ENCODE measurements around the gene RNF208. TPM values are rescaled to one million over a fixed set of nuclear protein-coding genes. Genes with fewer than 3 reads are reported as not detected.

Gene RNF208
- total RNA-seq, 2 donors from 2014 or later, result 10.5 to 15.6 TPM

GRCh38 chr9:137227054-137227852 is 5.2 kb upstream of the RNF208 start, which contains the start of gene RNF224:
Gene RNF224 (plus strand): TSS chr9:137227502. CDS start chr9:137228336, 834 bp downstream.
- Mint-ChIP-seq H3K4me3 (no peak within 1 kb of the TSS), H3K9me3 (no peaks in the 10 kb centered on the region), H3K27ac (peak within 1 kb of the TSS; percentile 81), H3K4me1 (peaks cover 2% of the 10 kb centered on the region), H3K36me3 (ENCODE audit: low read depth) (no peaks in the 10 kb centered on the region), H3K27me3 (ENCODE audit: insufficient read depth) (no peaks in the 10 kb centered on the region)
- no peaks in the 10 kb centered on the region for H3K27me3 ChIP-seq (ENCODE audit: control insufficient read depth, insufficient read depth, low read length, poor library complexity, severe bottlenecking)
- H3K4me1 ChIP-seq (ENCODE audit: control insufficient read depth, insufficient read depth, low read length), result no peaks in the 10 kb centered on the region
- no peak within 1 kb of the TSS for H3K27ac ChIP-seq (ENCODE audit: low read depth, low read length)
- TF ChIP-seq, protein P1, sequence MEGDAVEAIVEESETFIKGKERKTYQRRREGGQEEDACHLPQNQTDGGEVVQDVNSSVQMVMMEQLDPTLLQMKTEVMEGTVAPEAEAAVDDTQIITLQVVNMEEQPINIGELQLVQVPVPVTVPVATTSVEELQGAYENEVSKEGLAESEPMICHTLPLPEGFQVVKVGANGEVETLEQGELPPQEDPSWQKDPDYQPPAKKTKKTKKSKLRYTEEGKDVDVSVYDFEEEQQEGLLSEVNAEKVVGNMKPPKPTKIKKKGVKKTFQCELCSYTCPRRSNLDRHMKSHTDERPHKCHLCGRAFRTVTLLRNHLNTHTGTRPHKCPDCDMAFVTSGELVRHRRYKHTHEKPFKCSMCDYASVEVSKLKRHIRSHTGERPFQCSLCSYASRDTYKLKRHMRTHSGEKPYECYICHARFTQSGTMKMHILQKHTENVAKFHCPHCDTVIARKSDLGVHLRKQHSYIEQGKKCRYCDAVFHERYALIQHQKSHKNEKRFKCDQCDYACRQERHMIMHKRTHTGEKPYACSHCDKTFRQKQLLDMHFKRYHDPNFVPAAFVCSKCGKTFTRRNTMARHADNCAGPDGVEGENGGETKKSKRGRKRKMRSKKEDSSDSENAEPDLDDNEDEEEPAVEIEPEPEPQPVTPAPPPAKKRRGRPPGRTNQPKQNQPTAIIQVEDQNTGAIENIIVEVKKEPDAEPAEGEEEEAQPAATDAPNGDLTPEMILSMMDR (conservative IDR thresholded peaks at IDR 0.05), result peak; percentile 96
- H3K9me3 ChIP-seq (ENCODE audit: control insufficient read depth, low read length), result no peaks in the 10 kb centered on the region
- no peak within 1 kb of the TSS for H3K9ac ChIP-seq (ENCODE audit: extremely low read depth, low read length, poor library complexity, severe bottlenecking)
- peak; percentile 96 for DNase-seq
- no peaks in the 10 kb centered on the region for H3K36me3 ChIP-seq (ENCODE audit: control insufficient read depth, insufficient read depth, low read length)
- 60 to 62% methylated on average over 22 to 25 of the region's 25 CpGs for WGBS, 2 experiments (ENCODE audit: insufficient coverage in 1 of 2, insufficient read length in 1 of 2)
- H3K4me3 ChIP-seq (ENCODE audit: low read length), result no peak within 1 kb of the TSS

DNA sequence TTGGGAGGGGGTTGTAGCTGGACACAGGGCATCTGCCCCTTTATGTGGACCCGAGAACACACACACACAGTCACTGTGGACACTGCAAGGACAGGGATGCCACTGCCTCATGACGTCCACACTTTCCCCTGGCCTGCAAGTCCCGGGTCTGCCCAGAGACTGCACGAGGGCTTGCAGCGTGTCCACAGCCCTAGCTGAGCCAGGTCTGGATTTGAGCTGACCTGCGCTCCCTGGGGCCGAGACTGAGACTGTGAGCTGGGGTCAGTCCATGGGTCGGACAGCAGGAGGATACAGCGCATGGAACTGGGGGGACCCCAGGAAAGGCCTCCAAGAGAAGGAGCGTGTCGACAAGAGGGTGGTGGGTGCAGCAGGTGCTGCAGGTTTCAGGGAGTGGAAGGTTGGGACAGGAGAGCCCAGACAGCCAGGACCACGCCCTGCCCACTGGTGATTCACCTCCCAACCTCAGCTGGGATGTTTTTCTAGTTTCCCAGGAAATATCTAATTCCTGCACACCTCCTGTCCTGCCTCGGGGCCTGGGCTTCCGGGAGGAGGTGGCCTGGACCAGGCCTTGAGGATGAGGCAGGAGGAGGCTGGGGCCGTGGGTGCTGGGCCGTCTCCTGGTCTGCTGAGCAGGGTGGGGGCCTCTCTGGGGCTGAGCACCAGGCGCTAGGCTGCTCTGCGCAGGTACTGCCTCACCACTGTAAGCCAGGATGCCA is 4.5 kb upstream of the RNF208 start:
- Histone ChIP-seq H3K9me3 (ENCODE audit: control insufficient read depth, low read length) (no peaks in the 10 kb centered on the region), H3K4me3 (ENCODE audit: low read length) (no peak overlapping the region), H3K9ac (ENCODE audit: extremely low read depth, low read length, poor library complexity, severe bottlenecking) (no peak overlapping the region), H3K36me3 (ENCODE audit: control insufficient read depth, insufficient read depth, low read length) (no peaks in the 10 kb centered on the region), H3K27ac (ENCODE audit: low read depth, low read length) (no peak overlapping the region), H3K4me1 (ENCODE audit: control insufficient read depth, insufficient read depth, low read length) (no peaks in the 10 kb centered on the region), H3K27me3 (ENCODE audit: control insufficient read depth, insufficient read depth, low read length, poor library complexity, severe bottlenecking) (no peaks in the 10 kb centered on the region)
- Mint-ChIP-seq H3K36me3 (ENCODE audit: low read depth) (no peaks in the 10 kb centered on the region), H3K27me3 (ENCODE audit: insufficient read depth) (no peaks in the 10 kb centered on the region), H3K4me1 (peaks cover 2% of the 10 kb centered on the region), H3K9me3 (no peaks in the 10 kb centered on the region), H3K4me3 (no peak overlapping the region), H3K27ac (no peak overlapping the region)
- no peak for DNase-seq
- WGBS, 2 experiments (ENCODE audit: insufficient coverage in 1 of 2, insufficient read length in 1 of 2), result 89 to 91% methylated on average over 12 to 18 of the region's 18 CpGs
- TF ChIP-seq, protein P1 (conservative IDR thresholded peaks at IDR 0.05), result no peak

GRCh38 chr9:137225699-137226331 is 3.8 kb upstream of the RNF208 start:
- no peaks in the 10 kb centered on the region for H3K4me1 ChIP-seq (ENCODE audit: control insufficient read depth, insufficient read depth, low read length)
- Mint-ChIP-seq H3K27ac (no peak overlapping the region), H3K36me3 (ENCODE audit: low read depth) (no peaks in the 10 kb centered on the region), H3K9me3 (no peaks in the 10 kb centered on the region), H3K4me3 (no peak overlapping the region), H3K4me1 (peaks cover 2% of the 10 kb centered on the region), H3K27me3 (ENCODE audit: insufficient read depth) (no peaks in the 10 kb centered on the region)
- no peaks in the 10 kb centered on the region for H3K36me3 ChIP-seq (ENCODE audit: control insufficient read depth, insufficient read depth, low read length)
- H3K4me3 ChIP-seq (ENCODE audit: low read length), result no peak overlapping the region
- H3K27ac ChIP-seq (ENCODE audit: low read depth, low read length), result no peak overlapping the region
- TF ChIP-seq, protein P1 (conservative IDR thresholded peaks at IDR 0.05), result no peak
- WGBS, 2 experiments (ENCODE audit: insufficient coverage in 1 of 2, insufficient read length in 1 of 2), result 89 to 98% methylated on average over 9 to 21 of the region's 21 CpGs
- H3K9ac ChIP-seq (ENCODE audit: extremely low read depth, low read length, poor library complexity, severe bottlenecking), result no peak overlapping the region
- DNase-seq, result no peak
- H3K27me3 ChIP-seq (ENCODE audit: control insufficient read depth, insufficient read depth, low read length, poor library complexity, severe bottlenecking), result no peaks in the 10 kb centered on the region
- H3K9me3 ChIP-seq (ENCODE audit: control insufficient read depth, low read length), result no peaks in the 10 kb centered on the region

Measured in endodermal cell (in vitro differentiated cells).